Stimulated activated CD4-positive, alpha-beta T cell treated with anti-CD3 and anti-CD28 coated beads, Interleukin-2, amount 100 ng/mL, for 48 hours (primary cell): ENCODE results near the gene GSTCD.

Source experiments
- DNase-seq, 2 donors: peaks; one replicate each; pipeline ENCODE4 v3.0.0-alpha.2; 2020

The GSTCD gene

GRCh38 chr4:105896461-105896942 lies 187.9 kb downstream of the GSTCD start:
- DNase-seq = no peak
